ENCODE measurements around the gene ATG2A.
A peak's percentile ranks its signal among the peaks of the same experiment; 100 is the strongest.

Gene ATG2A

DNA sequence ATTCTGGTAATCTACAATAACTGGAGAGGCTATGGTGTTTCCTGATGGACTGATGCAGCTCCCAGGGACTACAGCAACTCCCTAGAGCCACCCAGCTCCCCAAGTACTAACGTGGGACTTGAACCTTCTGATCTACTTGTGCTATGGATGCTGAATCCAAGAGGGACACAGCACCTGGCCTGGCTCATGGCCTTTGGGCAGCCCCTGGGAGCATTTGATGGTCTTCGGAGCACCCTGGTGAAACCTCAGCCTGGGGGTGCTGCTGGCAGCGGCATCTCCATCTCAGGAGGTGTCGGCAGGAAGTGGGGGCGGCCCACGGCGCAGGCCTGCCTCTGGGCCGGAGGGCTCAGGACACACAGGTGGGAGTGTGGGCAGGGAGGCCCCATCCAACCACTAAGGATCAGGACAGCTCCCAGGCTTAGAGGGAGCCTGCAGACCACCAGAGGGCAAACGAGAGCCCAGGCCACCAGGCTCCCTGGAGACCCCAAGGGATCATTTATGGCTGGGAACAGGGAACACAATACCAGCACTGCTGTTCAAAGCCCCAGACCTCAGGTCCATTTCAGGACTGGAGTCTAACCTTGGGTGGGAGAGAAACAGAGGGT lies 47.3 kb downstream of the ATG2A start:
- TF ChIP-seq, protein P1, sequence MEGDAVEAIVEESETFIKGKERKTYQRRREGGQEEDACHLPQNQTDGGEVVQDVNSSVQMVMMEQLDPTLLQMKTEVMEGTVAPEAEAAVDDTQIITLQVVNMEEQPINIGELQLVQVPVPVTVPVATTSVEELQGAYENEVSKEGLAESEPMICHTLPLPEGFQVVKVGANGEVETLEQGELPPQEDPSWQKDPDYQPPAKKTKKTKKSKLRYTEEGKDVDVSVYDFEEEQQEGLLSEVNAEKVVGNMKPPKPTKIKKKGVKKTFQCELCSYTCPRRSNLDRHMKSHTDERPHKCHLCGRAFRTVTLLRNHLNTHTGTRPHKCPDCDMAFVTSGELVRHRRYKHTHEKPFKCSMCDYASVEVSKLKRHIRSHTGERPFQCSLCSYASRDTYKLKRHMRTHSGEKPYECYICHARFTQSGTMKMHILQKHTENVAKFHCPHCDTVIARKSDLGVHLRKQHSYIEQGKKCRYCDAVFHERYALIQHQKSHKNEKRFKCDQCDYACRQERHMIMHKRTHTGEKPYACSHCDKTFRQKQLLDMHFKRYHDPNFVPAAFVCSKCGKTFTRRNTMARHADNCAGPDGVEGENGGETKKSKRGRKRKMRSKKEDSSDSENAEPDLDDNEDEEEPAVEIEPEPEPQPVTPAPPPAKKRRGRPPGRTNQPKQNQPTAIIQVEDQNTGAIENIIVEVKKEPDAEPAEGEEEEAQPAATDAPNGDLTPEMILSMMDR (conservative IDR thresholded peaks at IDR 0.05; ENCODE audit: low read depth, low read length), result no peak
- Histone ChIP-seq H4K20me1 (ENCODE audit: insufficient read depth) (no peaks in the 10 kb centered on the region), H2AFZ (ENCODE audit: low read depth) (no peak overlapping the region), H3K79me2 (ENCODE audit: insufficient read depth, low read depth) (peaks cover 63% of the 10 kb centered on the region; the same call in 1 of the 2 replicates), H3K4me2 (no peak overlapping the region), H3K4me1 (ENCODE audit: low read depth, poor library complexity, severe bottlenecking) (peaks cover 59% of the 10 kb centered on the region), H3K27ac (peak overlapping the region; percentile 22; the same call in 1 of the 2 replicates), H3K27me3 (ENCODE audit: insufficient read depth, low read depth) (no peaks in the 10 kb centered on the region), H3K9ac (no peak overlapping the region), H3K36me3 (ENCODE audit: insufficient read depth) (no peaks in the 10 kb centered on the region), H3K4me3 (IDR thresholded peaks at IDR 0.05; ENCODE audit: insufficient read depth, low read depth, low read length) (no peak overlapping the region)

DNA sequence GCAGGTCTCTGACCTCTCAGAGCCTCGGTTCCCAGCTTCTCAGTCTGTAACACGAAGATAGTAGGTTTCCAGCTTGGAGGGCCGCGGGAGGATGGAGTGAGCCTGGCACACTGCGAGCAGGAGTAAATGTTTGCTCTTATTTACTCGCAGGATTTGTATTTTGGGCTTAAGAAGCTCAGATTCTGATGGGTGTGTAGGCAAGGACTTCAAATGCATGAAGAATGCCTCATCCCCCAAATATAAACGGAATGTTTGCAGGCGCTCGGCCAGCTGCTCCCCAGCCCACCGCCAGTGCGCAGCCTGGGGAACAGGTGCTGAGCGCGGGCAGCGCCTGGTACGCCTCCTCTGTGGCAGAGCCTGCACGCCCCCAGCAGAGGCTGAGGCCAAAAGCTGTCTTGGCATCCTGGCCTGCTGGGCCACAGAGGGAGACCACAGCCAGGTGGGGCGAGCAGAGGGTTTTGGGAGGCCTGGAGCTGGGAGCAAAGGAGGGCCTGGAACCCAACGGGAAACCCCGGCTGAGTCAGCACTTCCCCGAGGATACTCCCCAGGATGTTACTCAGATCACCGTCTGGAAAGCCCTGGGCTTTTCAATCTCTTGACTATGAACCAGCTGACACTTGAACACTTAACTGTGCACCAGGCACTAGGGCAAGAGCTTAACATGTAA lies 48.0 kb downstream of the ATG2A start:
- Histone ChIP-seq H3K4me3 (IDR thresholded peaks at IDR 0.05; ENCODE audit: insufficient read depth, low read depth, low read length) (no peak overlapping the region), H3K9ac (no peak overlapping the region), H2AFZ (ENCODE audit: low read depth) (no peak overlapping the region), H4K20me1 (ENCODE audit: insufficient read depth) (no peaks in the 10 kb centered on the region), H3K79me2 (ENCODE audit: insufficient read depth, low read depth) (peaks cover 62% of the 10 kb centered on the region; the same call in 1 of the 2 replicates), H3K4me1 (ENCODE audit: low read depth, poor library complexity, severe bottlenecking) (peaks cover 65% of the 10 kb centered on the region), H3K36me3 (ENCODE audit: insufficient read depth) (no peaks in the 10 kb centered on the region), H3K27me3 (ENCODE audit: insufficient read depth, low read depth) (no peaks in the 10 kb centered on the region), H3K27ac (0 out of 2 replicates have a peak overlapping the region, but pooled peaks have one; percentile 22), H3K4me2 (no peak overlapping the region)
- TF ChIP-seq, protein P1 (conservative IDR thresholded peaks at IDR 0.05; ENCODE audit: low read depth, low read length), result no peak

DNA sequence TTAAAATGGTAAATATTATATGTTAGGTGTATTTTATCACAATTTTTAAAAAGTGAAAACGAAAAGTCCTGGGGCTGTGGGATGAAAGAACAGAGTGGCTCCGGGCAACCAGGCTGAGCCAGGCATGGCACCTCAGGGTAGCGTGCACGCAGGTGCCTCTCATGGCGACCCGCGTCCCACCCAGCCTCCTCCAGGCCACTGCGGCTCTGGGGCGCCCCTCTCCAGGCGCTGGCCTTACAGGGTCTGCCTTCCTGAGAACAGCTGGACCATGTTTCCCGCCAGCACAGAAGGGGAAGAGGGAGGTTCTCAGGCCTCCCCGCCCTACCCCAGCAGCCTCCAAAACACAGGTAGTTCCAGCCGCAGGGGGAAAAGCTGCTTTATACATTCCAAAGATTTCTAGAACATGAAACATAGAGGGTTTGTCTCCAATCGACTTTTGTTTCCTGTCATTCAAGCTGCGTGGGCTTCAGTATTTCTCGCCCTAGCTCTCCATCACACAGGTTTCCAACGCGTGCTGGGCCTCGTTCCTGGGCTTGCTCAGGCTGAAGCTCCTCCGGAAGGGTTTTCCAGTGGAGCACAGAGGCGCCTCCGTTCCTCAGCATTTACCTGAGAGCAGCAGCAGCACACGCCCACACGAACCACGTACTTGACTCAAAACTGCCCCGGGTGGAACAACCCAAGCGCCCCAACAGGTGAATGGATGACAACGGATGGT lies 49.1 kb downstream of the ATG2A start:
- H3K9ac ChIP-seq, result no peak overlapping the region
- H3K4me2 ChIP-seq, result no peak overlapping the region; the same call in 1 of the 2 replicates
- peaks cover 74% of the 10 kb centered on the region for H3K4me1 ChIP-seq (ENCODE audit: low read depth, poor library complexity, severe bottlenecking)
- H3K36me3 ChIP-seq (ENCODE audit: insufficient read depth), result no peaks in the 10 kb centered on the region
- no peak overlapping the region for H3K4me3 ChIP-seq (IDR thresholded peaks at IDR 0.05; ENCODE audit: insufficient read depth, low read depth, low read length)
- H2AFZ ChIP-seq (ENCODE audit: low read depth), result no peak overlapping the region
- H3K27ac ChIP-seq, result no peak overlapping the region; the same call in 1 of the 2 replicates
- no peaks in the 10 kb centered on the region for H3K27me3 ChIP-seq (ENCODE audit: insufficient read depth, low read depth)
- H3K79me2 ChIP-seq (ENCODE audit: insufficient read depth, low read depth), result peaks cover 73% of the 10 kb centered on the region
- H4K20me1 ChIP-seq (ENCODE audit: insufficient read depth), result no peaks in the 10 kb centered on the region
- TF ChIP-seq, protein P1 (conservative IDR thresholded peaks at IDR 0.05; ENCODE audit: low read depth, low read length), result no peak

DNA sequence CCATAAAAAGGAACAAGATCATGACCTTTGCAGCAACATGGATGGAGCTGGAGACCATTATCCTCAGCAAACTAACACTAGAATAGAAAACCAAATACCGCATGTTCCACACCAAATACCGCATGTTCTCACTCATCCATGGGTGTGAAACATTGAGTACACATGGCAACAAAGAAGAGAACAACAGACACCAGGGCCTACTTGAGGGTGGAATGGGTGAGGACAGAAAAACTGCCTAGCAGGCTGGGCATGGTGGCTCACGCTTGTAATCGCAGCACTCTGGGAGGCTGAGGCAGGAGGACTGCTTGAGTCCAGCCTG lies 50.9 kb downstream of the ATG2A start:
- peak overlapping the region; percentile 97 for H3K27ac ChIP-seq
- peak overlapping the region; percentile 95 for H3K4me2 ChIP-seq
- no peaks in the 10 kb centered on the region for H3K36me3 ChIP-seq (ENCODE audit: insufficient read depth)
- TF ChIP-seq, protein P1 (conservative IDR thresholded peaks at IDR 0.05; ENCODE audit: low read depth, low read length), result no peak
- no peak overlapping the region for H3K4me3 ChIP-seq (IDR thresholded peaks at IDR 0.05; ENCODE audit: insufficient read depth, low read depth, low read length)
- peak overlapping the region; percentile 83; the same call in 1 of the 2 replicates for H3K9ac ChIP-seq
- H3K27me3 ChIP-seq (ENCODE audit: insufficient read depth, low read depth), result no peaks in the 10 kb centered on the region
- H3K79me2 ChIP-seq (ENCODE audit: insufficient read depth, low read depth), result peaks cover 85% of the 10 kb centered on the region
- H3K4me1 ChIP-seq (ENCODE audit: low read depth, poor library complexity, severe bottlenecking), result peaks cover 92% of the 10 kb centered on the region
- no peaks in the 10 kb centered on the region for H4K20me1 ChIP-seq (ENCODE audit: insufficient read depth)
- no peak overlapping the region for H2AFZ ChIP-seq (ENCODE audit: low read depth)
